Osteocyte (in vitro differentiated cells): Measurements from ENCODE around the gene ARRDC5. TPM values are rescaled to one million over a fixed set of nuclear protein-coding genes. Genes with fewer than 3 reads are reported as not detected.
A peak's percentile ranks its signal among the peaks of the same experiment; 100 is the strongest.
"Not testable (repeated sequence)": the region's sequence is repeated elsewhere in the genome, so short reads cannot be mapped to it uniquely, and the experiment has no call there.

Source experiments
- DNase-seq: peaks from one replicate; pipeline ENCODE4 v3.0.0; 2021; ENCODE audit warnings: mixed read lengths; ENCODE audit not compliant: unreplicated experiment; ENCODE audit errors: extremely low spot score
- H3K27ac Mint-ChIP-seq: one replicate; pipeline ENCODE4 v1.8.0; 2021; ENCODE audit warnings: mild to moderate bottlenecking, mixed read lengths; ENCODE audit not compliant: unreplicated experiment
- H3K27me3 Mint-ChIP-seq: one replicate; pipeline ENCODE4 v1.8.0; 2021; ENCODE audit warnings: mixed read lengths; ENCODE audit not compliant: unreplicated experiment
- H3K36me3 Mint-ChIP-seq: one replicate; pipeline ENCODE4 v1.8.0; 2021; ENCODE audit warnings: mixed read lengths; ENCODE audit not compliant: unreplicated experiment
- H3K4me1 Mint-ChIP-seq: one replicate; pipeline ENCODE4 v1.8.0; 2021; ENCODE audit warnings: mixed read lengths; ENCODE audit not compliant: unreplicated experiment
- H3K4me3 Mint-ChIP-seq: one replicate; pipeline ENCODE4 v1.8.0; 2021; ENCODE audit warnings: mild to moderate bottlenecking, moderate library complexity, mixed read lengths; ENCODE audit not compliant: unreplicated experiment
- H3K9me3 Mint-ChIP-seq: one replicate; pipeline ENCODE4 v1.8.0; 2021; ENCODE audit warnings: mixed read lengths; ENCODE audit not compliant: unreplicated experiment
- total RNA-seq: library from RNA; stranded (reverse); gene quantifications from 2 replicates; pipeline ENCODE4 v1.2.1, GENCODE V29; 2021
- TF ChIP-seq, protein P1 (sequence below): fragments of 200-600 bp; sonication (generic); IDR thresholded peaks from 2 replicates; pipeline ENCODE4 v1.5.0; 2021; ENCODE audit warnings: antibody characterized with exemption, mild to moderate bottlenecking, moderate library complexity

The ARRDC5 gene
- total RNA-seq, 1 donor from 2014 or later = not detected

DNA sequence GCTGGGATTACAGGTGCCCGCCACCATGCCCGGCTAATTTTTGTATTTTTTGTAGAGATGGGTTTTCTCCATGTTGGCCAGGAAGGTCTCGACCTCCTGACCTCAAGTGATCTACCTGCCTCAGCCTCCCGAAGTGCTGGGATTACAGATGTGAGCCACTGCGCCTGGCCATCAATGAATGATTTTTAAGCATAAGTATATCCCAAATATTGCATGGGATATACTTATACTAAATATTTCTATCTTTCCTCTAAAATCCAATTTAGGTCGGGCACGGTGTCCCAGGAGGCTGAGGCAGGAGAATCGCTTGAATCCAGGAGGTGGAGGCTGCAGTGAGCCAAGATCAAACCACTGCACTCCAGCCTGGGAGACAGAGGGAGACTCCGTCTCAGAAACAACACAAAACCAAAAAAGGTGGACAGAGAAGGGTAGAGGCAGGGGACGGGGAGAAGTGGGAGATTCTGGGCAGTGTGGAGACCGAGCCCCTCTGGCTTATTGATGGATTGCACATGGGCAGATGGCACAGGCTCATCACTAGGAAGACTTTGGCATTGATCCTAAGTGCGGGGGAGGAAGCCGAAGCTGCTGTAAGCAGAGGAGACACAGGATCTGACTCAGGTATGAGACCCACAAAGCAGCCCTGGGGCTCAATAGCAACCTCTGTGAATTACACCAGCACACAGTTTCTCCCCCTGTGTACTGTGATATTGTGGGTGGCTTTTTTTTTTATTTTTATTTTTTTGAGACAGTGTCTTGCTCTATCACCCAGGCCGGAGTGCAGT lies 13.5 kb downstream of the ARRDC5 start:
- Mint-ChIP-seq H3K4me3 (no peak overlapping the region), H3K9me3 (no peaks in the 10 kb centered on the region), H3K27ac (no peak overlapping the region), H3K4me1 (peaks cover 17% of the 10 kb centered on the region), H3K27me3 (no peaks in the 10 kb centered on the region), H3K36me3 (no peaks in the 10 kb centered on the region)
- no peak for DNase-seq
- TF ChIP-seq, protein P1, sequence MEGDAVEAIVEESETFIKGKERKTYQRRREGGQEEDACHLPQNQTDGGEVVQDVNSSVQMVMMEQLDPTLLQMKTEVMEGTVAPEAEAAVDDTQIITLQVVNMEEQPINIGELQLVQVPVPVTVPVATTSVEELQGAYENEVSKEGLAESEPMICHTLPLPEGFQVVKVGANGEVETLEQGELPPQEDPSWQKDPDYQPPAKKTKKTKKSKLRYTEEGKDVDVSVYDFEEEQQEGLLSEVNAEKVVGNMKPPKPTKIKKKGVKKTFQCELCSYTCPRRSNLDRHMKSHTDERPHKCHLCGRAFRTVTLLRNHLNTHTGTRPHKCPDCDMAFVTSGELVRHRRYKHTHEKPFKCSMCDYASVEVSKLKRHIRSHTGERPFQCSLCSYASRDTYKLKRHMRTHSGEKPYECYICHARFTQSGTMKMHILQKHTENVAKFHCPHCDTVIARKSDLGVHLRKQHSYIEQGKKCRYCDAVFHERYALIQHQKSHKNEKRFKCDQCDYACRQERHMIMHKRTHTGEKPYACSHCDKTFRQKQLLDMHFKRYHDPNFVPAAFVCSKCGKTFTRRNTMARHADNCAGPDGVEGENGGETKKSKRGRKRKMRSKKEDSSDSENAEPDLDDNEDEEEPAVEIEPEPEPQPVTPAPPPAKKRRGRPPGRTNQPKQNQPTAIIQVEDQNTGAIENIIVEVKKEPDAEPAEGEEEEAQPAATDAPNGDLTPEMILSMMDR = no peak

DNA sequence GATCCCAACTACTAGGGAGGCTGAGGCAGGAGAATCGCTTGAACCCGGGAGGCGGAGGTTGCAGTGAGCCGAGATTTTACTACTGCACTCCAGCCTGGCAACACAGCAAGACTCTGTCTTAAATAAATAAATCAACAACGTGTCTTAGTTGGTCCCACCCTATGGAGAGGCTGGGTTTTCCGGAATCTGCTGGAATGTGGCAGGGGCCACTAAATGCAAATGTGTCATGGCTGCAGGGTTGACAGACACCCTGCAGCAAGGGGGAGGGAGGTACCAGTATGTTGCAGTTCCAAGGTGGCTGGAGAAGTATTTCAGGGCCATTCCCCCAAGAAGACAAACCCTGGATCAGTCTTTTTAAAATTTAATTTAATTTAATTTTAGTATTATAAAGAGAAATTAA lies 14.9 kb downstream of the ARRDC5 start:
- H3K4me3 Mint-ChIP-seq, DNase-seq, H3K27ac Mint-ChIP-seq, H3K27me3 Mint-ChIP-seq, H3K36me3 Mint-ChIP-seq, H3K9me3 Mint-ChIP-seq: not testable (repeated sequence)
- peaks cover 17% of the 10 kb centered on the region for H3K4me1 Mint-ChIP-seq

DNA sequence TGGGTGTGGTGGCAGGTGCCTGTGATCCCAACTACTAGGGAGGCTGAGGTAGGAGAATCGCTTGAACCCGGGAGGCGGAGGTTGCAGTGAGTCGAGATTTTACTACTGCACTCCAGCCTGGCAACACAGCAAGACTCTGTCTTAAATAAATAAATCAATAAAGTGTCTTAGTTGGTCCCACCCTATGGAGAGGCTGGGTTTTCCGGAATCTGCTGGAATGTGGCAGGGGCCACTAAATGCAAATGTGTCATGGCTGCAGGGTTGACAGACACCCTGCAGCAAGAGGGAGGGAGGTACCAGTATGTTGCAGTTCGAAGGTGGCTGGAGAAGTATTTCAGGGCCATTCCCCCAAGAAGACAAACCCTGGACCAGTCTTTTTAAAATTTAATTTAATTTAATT lies 17.7 kb downstream of the ARRDC5 start:
- not testable (repeated sequence) for H3K4me3 Mint-ChIP-seq, H3K9me3 Mint-ChIP-seq, H3K27ac Mint-ChIP-seq, H3K27me3 Mint-ChIP-seq, DNase-seq, H3K36me3 Mint-ChIP-seq
- peaks cover 15% of the 10 kb centered on the region for H3K4me1 Mint-ChIP-seq

DNA sequence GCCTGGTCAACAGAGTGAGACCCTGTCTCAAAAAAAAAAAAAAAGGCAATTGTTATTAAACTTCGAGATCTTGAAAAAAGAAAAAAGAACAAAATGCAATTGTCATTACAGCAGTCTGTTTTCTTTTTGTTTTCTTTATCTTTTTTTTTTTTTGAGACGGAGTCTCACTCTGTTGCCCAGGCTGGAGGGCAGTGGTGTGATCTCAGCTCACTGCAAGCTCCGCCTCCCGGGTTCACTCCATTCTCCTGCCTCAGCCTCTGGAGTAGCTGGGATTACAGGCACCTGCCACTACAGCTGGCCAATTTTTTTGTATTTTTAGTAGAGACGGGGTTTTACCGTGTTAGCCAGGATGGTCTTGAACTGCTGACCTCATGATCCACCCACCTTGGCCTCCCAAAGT lies 19.8 kb downstream of the ARRDC5 start:
- not testable (repeated sequence) for H3K4me3 Mint-ChIP-seq, H3K36me3 Mint-ChIP-seq, H3K27ac Mint-ChIP-seq, H3K9me3 Mint-ChIP-seq, H3K27me3 Mint-ChIP-seq, DNase-seq
- peaks cover 16% of the 10 kb centered on the region for H3K4me1 Mint-ChIP-seq

DNA sequence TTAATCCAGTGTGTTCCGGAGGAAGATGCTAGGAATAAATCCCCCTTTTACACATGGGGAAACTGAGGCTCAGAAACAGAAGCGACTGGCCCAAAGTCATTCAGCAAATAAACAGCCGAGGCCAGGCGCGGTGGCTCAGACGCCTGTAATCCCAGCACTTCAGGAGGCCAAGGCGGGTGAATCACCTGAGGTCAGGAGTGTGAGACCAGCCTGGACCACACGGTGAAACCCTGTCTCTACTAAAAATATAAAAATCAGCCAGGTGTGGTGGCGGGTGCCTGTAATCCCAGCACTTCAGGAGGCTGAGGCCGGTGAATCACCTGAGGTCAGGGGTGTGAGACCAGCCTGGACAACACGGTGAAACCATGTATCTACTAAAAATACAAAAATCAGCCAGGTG lies 23.7 kb downstream of the ARRDC5 start:
- Mint-ChIP-seq H3K4me3 (no peak overlapping the region), H3K27ac (peak overlapping the region; percentile 23), H3K4me1 (peaks cover 10% of the 10 kb centered on the region), H3K27me3 (no peaks in the 10 kb centered on the region), H3K9me3 (no peaks in the 10 kb centered on the region), H3K36me3 (no peaks in the 10 kb centered on the region)
- DNase-seq = no peak
- TF ChIP-seq, protein P1 = no peak

DNA sequence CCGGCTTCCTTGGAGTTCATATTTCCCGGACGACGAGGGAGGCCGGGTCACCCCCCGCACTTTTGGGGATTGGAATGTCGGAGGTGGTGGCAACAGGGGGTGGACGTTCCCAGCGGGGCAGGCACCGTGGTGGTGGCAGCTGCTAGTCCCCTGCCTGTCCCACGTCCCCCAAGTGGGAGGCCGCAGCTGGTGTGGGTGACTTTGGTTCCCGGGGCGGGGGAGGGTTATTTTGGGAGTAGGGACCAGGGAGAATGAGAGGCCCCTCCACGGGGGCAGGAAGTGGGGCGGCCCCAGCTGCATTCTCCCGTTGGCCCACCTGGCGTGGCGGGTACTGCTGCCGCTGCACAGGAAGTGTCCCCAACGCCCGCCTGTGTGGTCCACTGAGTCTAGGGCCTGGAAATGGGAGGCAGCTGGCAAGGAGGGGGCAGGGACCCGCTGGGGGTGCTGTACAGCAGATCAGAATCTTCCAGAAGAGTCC lies 24.2 kb downstream of the ARRDC5 start:
- Mint-ChIP-seq H3K27ac (no peak overlapping the region), H3K4me3 (no peak overlapping the region), H3K27me3 (no peaks in the 10 kb centered on the region), H3K9me3 (no peaks in the 10 kb centered on the region), H3K36me3 (no peaks in the 10 kb centered on the region), H3K4me1 (peaks cover 10% of the 10 kb centered on the region)
- DNase-seq = no peak
- TF ChIP-seq, protein P1 = no peak
